ENCODE results near the gene PLEKHF1.
A peak's percentile ranks its signal among the peaks of the same experiment; 100 is the strongest.

Gene PLEKHF1

DNA sequence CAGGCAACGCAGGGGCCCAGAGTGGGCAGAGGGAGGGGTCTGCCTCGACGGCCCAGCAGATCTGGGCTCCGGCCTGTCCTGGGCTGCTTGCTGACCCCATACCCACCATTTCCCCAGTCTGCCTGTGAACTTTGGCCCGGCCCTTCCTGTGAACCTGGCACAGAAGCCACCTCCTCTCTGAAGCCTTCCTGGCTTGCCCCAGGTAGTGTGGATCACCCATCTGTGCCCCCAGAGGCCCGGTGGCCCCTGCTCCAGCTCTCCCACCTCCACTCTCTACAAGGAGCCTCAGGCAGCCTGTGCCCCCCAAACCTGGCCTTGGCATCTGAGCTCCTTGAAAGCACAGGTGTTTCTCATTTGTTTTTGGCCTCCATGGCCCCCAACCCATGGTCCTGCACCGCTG lies 15.7 kb downstream of the PLEKHF1 start:
- DNase-seq = no peak

DNA sequence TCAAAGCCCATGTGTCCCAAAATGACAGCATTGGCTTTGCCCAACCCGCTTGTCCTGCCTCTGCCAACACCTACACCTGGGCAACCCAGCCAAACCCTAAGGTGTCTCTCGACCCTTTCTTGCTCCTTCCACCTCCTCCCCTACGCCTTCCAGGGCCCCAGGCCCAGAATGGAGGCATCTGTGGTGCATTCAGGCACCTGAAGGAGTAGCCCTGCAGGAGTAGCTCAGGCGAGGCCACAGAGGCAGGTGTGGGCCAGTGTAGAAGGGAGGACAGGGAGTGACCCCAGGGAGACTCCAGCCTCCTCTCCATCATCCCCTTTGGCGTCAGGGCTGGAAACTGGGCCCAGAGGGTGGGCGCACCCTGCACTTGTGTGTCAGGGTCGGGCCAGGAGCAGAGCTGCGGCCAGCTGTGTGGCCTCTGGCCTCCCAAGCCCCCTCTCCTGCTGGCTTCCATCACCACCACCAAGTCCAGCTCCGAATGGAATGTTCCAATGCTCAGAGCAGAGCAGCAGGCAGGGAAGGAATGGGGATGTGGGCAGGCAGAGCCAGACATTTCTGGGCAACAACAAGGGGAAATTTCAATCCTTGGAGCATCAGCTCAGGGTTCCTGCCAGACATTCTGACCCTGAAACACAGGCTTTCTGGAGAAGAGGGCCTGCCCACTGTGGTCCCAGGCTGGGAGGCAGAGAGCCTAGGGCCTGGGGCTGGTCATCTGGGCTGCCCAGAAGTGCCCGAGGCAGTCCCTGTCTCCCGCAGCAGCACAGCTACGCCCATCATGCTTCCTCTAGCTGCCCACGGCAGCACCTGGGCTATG lies 16.4 kb downstream of the PLEKHF1 start:
- DNase-seq = no peak

DNA sequence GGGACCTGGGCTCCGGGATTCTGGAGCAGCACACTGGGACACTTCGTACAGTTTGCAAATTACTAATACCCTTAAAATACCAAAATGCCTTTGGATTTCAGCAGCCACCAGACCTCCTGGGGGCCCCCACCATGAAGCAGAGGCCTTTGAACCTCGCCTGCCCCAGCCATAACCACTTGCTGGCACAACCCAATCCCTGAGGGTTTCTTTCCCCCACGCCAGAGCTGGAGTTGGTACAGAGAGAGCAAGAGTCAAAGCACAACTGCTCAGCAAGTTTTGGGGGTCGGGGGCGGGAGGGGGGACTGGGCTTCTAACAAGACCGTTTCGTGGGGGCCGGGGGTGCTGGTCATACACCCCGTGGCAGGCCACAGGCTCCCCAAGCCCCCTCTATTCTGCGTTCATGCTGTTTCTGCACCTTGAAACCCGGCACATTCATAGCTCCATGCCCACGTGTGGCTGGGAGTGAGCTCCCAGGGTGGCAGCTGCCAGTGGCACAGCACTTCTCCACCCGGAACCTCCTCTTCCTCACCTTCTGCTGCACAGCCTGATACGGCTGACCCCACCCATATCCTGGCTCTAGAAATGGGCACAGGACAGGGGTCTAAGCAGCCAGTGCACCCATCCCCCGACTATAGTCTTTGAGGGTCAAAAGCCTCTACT lies 17.1 kb downstream of the PLEKHF1 start:
- no peak for DNase-seq

DNA sequence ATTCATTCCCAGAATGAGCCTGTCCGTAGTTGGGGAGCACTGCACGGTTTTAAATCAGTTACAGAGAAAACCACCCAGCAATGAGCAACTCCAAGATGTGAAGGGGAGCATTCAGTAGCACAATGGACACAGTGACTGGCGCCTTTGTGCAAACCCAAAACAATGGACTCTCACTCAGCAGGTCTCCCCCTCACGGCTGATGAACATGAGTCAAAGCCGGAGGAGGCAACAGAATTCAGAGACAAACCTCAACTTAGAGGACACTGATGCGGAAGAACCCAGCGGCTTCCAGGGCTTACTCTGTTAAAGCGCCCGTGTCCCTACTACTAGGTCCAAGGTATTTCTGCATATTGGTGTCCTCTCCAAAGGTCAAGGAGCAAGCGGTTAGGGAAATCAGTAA lies 17.7 kb downstream of the PLEKHF1 start:
- DNase-seq = no peak

DNA sequence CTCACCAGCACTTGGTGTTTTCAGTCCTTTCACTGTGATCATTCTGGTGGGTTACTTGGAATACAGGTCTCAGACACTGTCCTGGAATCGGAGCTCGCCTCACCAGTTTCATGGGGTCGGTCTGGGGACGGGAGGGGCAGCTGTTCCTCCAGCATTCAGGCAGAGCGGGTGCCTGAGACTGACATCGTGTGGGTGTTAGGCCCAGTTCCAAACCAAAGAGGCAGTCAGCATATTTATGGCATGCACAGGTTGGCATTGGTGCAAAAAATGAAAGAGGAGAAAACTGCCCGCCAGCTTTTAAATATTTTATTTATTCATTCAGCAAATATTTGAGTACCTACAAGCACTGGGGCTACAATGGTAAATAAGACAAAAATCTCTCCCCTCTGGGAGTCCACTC lies 20.1 kb downstream of the PLEKHF1 start:
- DNase-seq = no peak

DNA sequence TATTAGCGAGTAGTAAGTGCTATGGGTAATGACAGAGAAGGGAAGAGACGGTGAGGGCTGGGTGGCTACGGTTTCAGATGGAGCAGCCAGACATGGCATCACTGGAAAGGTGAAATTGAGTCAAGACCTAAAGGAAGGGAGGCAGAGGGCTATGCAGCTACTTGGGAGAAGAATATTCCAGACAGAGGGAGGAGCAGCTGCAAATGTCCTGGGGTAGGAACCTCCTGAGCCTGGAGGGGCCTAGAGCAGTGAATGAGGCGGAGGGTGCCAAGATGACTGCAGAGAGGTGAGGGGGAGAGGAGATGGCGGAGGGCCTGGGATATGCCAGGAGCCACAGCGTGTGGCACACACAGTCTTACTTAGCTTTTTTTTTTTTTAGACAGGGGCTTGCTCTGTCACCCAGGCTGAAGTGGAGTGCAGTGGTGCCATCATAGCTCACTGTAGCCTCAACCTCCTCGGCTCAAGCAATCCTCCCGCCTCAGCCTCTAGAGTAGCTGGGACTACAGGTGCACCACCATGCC lies 21.1 kb downstream of the PLEKHF1 start:
- DNase-seq = no peak

DNA sequence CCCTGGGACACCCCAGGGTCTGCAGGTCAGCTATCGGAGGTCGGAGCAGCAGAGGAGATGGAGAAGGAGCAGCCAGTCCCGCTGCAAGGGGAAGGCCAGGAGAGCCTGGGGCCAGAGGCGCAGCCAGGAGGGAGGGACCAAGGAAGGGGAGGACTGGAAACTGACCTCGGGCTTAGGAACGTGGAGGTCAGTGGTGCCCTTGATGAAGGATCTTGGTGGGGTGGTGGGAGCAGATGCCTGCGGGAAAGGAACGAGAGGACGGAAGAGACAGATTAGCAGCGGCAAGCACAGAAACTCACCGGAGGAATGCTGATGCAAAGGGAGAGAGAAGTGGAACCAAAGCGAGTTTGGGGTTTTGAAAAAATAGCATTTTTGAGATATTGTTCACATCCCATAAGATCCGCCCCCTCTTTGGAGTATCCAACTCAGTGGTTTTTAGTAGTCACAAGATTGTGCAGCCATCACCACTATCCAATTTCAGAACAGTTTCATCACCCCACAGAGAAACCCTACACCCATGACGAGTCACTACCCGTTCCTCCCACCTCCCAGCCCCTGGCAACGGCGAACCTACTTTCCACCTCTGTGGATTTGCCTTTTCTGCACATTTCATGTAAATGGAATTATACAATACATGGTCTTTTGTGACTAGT lies 22.1 kb downstream of the PLEKHF1 start:
- DNase-seq = no peak

DNA sequence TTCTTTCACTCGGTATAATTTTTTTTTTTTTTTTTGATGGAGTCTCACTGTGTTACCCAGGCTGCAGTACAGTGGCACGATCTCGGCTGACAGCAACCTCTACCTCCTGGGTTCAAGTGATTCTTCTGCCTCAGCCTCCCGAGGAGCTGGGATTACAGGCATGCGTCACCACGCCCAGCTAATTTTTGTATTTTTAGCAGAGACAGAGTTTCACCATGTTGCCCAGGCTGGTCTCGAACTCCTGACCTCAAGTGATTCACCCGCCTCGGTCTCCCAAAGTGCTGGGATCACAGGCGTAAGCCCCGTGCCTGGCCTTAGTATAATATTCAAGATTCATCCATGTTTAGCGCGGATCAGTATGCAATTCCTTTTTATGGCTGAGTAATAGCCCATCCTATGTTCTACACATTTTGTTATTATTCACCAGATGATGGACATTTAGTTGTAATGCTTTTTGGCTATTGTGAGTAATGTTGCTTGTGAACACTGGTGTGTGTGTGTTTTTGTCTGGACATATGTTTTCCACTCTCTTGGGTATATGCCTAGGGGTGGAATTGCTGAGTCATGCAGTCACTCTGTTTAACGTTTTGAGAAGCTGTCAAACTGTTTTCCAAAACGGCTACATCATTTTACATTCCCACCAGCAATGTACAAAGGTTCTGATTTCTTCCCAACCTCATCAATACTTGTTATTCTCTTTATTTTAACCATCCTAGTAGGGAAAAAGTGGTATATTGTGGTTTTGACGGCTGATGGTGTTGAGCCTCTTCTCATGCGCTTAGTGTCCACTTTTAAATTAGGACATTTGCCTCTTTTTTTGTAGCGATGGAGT lies 22.9 kb downstream of the PLEKHF1 start:
- no peak for DNase-seq

DNA sequence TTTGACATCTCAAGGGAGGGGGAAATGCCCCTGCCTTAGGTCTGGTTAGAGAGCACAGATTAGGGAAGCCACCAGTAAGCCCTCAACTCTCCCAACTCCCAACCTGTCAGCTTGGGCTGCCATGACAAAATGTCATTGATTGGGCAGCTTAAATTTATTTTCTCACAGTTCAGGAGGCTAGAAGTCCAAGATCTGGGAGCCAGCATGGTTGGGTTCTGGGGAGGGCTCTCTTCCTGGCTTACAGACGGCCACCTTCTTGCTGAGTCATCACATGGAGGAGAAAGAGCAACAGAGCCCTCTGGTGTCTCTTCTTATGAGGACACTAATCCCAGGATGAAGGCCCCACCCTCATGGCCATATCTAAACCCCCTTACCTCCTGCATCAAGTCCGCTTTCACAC lies 25.6 kb downstream of the PLEKHF1 start:
- DNase-seq = no peak

DNA sequence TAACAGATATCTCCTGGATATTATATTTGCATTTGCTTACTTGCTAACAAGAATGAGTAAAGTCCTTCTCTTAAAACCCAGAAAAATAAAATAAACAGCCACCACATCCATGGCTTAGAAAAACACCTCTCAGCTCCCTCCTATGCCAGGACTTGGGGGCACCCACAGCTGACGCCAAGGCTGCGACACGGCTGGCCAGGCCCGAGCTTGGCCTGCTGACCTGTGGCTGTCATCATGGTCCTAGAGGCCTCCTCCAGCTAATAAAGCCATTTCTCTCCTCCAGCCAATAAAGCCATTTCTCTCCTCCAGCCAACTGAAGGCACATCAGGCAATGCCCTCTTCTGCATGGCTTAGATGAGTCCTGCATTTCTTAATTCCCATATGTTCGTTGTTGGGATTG lies 28.9 kb downstream of the PLEKHF1 start:
- no peak for DNase-seq

DNA sequence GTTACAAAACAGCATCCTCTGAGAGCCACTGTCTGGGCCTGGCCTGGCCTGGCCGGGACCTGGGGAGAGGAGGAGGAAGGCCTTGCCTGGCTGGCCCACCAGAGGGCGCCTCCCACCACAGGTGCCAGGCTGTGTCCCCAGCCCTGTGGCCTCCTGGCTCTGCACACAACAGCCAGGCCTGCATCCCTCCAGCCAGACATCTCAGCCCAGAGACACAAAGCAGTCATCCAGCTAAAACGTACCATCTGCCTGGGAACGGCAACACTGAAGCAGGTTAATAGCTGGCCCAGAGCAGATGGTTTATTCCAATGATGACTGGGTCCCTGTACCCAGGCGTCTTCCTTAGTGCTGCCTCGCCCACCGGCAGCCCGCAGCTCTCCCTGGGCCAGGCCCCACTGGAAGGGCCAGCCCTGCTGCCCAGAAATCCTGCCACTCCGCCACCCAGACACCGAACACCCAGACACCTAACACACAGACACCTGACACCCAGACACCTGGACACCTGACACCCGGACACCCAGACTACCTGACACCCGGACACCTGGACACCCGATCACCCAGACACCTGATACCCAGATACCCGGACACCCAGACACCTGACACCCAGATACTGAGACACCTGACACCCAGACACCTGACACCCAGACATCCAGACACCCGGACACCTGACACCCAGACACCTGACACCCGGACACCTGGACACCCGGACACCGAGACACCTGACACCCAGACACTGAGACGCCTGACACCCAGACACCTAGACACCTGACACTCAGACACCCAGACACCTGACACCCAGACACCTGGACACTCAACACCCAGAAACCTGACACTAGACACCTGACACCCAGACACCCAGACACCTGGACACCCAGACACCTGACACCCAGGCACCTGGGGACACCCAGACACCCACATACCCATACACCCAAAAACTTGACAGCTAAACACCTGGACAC lies 29.7 kb downstream of the PLEKHF1 start:
- peak; percentile 16 for DNase-seq

DNA sequence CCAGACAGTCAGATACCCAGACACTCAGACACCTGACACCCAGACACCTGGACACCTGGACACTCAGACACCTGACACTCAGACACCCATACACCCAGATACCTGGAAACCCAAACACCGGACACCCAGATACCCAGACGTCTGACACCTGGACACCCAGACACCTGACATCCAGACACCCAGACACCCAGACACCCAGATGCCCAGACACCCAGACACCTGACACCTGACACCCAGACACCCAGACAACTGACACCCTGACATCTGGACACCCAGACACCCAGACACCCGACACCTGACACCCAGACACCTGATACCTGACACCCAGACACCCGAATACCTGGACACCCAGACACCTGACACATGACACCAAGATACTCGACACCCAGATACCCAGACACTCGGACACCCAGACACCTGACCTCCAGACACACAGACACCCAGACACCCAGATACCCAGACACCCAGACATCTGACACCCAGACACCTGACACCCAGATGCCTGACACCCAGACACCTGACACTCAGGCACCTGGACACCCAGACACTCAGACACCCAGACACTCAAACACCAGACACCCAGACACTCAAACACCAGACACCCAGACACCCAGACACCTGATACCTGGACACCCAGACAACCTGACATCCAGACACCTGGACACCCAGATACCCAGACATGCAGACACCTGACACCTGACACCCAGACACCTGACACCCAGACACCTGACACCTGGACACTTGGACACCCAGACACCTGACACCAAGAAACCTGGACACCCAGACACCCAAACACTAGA lies 30.7 kb downstream of the PLEKHF1 start:
- DNase-seq = no peak

DNA sequence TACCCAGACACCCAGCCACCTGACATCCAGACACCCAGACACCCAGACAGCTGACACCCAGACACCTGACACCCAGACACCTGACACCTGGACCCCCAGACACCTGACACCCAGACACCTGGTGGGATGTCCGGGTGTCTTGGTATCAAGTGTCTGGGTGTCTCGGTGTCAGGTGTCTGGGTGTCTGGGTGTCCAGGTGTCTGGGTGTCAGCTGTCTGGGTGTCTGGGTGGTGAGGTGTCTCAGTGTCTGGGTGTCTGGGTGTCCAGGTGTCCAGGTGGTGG lies 31.2 kb downstream of the PLEKHF1 start:
- no peak for DNase-seq

DNA sequence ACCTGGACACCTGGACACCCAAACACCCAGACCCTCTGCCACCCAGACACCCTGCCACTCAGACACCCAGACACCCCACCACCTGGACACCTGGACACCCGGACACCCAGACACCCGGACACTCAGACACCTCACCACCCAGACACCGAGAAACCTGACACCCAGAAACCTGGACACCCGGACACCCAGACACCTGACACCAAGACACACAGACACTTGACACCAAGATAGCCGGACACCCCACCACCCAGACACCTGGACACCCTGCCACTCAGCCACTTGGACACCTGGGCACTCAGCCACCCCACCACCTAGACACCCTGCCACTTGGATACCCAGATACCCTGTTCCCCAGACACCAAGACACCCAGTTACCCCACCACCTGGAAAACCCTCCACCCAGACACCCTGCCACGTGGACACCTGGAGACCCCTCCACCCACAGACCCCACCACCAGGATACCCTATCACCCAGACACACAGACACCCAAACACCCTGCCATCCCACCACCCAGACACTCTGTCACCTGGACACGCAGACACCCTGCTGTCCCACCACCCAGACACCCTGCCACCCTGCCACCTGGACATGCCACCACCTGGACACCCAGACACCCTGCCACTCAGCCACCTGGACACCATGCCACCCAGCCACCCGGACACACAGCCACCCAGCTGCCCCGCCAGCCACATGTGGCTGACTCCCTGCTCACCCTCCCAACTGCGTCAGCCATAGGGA lies 32.4 kb downstream of the PLEKHF1 start:
- no peak for DNase-seq

DNA sequence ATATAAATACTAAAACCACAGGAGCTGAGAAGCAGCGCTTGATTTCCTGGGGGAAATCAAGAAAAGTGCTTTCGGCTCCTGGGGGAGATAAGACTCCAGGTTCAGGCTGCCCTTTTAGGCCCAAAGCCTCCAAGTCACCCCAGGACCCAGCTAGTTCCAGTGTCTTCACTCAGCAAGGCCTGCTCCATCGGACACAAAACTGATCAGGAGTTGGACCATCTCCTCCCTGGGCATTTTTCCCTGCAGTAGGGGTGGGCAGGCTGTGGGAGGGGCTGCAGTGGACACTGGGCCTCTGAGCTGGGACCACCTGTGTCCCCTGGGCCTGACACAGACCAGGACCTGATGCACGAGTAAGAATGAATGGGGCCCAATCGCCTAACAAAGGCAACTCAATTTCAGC lies 34.6 kb downstream of the PLEKHF1 start:
- no peak for DNase-seq

DNA sequence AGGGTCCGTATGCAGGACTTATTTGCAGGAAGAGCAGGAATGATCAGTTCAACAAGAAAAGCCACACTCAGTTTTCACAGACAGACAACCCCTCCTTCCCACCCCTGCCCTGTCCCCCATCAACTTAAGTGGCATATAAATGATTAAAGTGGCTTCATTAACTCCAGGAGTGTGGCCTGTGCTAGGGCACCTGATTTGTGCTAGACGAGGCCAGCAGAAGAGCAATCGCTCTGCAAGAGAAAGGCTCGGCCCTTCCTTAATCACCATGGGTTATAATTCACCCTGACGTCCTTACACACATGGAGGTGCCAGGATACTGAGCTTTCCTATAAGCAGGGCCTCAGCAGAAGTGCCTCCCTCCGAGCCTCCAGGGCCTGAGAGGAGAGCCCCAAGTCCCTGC lies 35.2 kb downstream of the PLEKHF1 start:
- no peak for DNase-seq

DNA sequence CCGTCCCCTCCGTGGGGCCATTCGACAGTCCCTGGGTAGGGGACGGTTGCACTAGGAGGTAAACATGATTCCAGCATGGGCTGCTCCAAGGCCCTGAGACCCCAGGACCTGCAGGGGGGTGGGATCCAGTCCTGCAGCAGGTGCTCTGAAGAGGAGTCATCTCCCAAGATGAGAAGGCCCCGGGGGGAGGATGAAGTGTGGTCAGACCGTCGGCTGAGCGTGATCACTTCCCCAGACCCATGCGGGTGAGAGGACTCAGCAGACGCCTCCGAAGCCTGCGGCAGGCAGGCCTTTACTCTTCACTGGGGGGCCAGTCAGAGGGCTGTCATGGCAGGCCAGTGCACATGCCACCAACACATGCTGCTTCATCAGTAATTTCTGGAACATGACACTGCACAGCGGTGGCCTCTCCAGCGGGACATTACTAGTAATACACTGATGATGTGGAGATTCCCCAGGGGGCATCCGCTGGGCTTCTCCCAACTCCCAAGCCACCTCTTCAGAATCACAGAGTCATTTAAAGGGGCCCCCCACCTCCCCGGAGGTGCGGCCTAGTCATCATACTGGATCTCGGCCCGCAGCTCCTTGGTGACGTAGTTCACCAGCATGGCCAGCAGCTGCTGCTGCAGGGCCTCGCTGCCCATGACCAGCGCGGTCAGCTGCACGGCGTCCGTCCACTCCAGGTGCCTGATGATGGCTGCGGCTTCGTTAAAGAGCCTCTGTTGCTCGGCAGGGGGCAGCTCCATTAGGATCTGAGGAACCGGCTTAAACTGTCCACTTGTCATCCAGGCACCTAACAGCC lies 37.1 kb downstream of the PLEKHF1 start:
- no peak for DNase-seq

DNA sequence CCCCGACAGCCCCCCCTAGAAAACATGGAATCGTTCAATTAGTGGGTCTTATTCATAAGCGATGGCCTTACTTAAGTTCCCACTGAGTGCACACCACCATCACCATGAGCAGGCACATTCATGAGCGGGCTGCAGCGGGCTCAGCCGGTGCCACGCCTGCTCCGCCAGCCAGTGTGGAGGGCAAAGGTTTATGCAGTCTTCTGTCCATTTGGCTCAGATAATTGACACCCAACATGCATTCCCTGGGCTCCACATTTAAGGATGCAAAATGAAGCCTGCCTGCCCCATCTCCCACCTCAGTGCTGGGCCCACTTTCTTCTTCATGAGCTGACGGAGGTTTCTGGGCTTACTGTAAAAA lies 37.7 kb downstream of the PLEKHF1 start:
- DNase-seq = no peak

Measured in NCI-H1105 treated with DMSO at 0.1 percent for 48 hours (cell line).